Activated CD8-positive, alpha-beta T cell treated with anti-CD3 and anti-CD28 coated beads for 36 hours (primary cell): ENCODE measurements around the gene CPEB3. TPM values are rescaled to one million over a fixed set of nuclear protein-coding genes. Genes with fewer than 3 reads are reported as not detected.
A peak's percentile ranks its signal among the peaks of the same experiment; 100 is the strongest.
"Not testable (repeated sequence)": the region's sequence is repeated elsewhere in the genome, so short reads cannot be mapped to it uniquely, and the experiment has no call there.

Experiments used
- ATAC-seq: fragments of 200-7000 bp; cut with Tn5 transposase; one replicate; pipeline ENCODE4 v1.10.0; 2021; ENCODE audit warnings: mild to moderate bottlenecking, moderate library complexity
- CTCF ChIA-PET: fragments of 350-600 bp; sonication (Branson Sonifier 250); formaldehyde crosslinking; loops from one replicate; lab custom pipeline; 2021; ENCODE audit warnings: antibody characterized with exemption; lab: Charles Lee
- POLR2A ChIA-PET: fragments of 350-600 bp; sonication (Branson Sonifier 250); formaldehyde crosslinking; loops from one replicate; lab custom pipeline; 2021; ENCODE audit warnings: antibody characterized with exemption; lab: Charles Lee
- DNase-seq: peaks from one replicate; pipeline ENCODE4 v3.0.0-alpha.2; 2020
- H3K27ac Mint-ChIP-seq: one replicate; pipeline ENCODE4 v1.8.0; 2021; ENCODE audit warnings: mild to moderate bottlenecking, mixed read lengths
- H3K27me3 Mint-ChIP-seq: one replicate; pipeline ENCODE4 v1.8.0; 2021; ENCODE audit warnings: mixed read lengths
- H3K36me3 Mint-ChIP-seq: one replicate; pipeline ENCODE4 v1.8.0; 2021; ENCODE audit warnings: low read depth, mixed read lengths
- H3K4me1 Mint-ChIP-seq: one replicate; pipeline ENCODE4 v1.8.0; 2021; ENCODE audit warnings: low read depth, mixed read lengths
- H3K4me3 Mint-ChIP-seq: one replicate; pipeline ENCODE4 v1.8.0; 2021; ENCODE audit warnings: mild to moderate bottlenecking, moderate library complexity, mixed read lengths
- H3K9me3 Mint-ChIP-seq: one replicate; pipeline ENCODE4 v1.8.0; 2021; ENCODE audit warnings: mixed read lengths
- intact Hi-C: fragments of 100-400 bp; cut with micrococcal nuclease; formaldehyde crosslinking; loops from one replicate; pipeline ENCODE4 v1.10.0; 2022
- total RNA-seq, 2 experiments: library from RNA; stranded (reverse); gene quantifications; one replicate each; pipeline ENCODE4 v1.2.3, GENCODE V29; 2021
- TF ChIP-seq, protein P1 (sequence below): fragments of 200-600 bp; IDR thresholded peaks from one replicate; pipeline ENCODE4 v1.8.0; 2022; ENCODE audit warnings: antibody characterized with exemption, mild to moderate bottlenecking

CPEB3 gene
- 1 to 10 TPM; 1.8 to 2.2 TPM for total RNA-seq

DNA sequence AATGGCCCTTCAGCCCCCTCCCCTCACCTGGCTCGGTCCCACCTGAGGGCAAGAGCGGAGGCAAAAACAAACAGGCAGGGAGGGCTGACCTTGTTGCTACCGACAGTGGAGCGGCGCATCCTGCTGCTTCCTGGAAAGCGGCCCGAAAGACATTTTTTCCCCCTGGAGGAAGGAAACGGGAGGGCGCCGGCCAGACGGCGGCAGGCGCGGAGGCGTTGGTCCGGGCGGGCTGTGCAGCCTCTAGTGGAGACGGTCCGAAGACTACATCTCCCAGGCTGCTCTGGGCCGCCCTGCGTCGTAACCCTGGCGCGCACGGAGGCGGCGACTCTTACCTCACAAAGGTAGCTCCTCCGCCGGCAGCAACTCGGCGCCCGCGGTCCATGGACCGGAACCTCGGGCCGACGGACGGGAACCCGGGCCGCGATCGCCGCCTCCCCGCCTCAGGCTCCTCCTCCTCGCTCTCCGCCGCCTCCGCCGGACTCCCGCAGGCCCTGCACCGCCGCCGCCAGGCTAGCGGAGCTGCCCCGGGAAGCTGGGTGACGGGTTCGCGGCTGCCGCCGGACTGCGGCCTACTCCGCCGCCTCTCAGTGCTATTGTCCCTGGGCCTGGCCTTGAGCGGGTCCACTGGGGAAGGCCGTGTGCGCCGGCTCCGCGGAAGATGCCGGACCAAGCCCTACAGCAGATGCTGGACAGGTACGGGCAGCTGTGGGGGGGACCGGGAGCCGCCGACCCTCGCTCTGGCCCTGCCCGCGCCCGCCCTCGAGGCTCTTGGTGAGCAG, at the start of gene CPEB3, which contains the start of gene MARCHF5:
Gene CPEB3, minus strand, starts transcription at position 242 of the 779 bp plus-strand sequence. CDS start 50,728 bp downstream, outside the sequence.
Gene MARCHF5, plus strand, starts transcription at position 331 of the 779 bp plus-strand sequence. Its CDS starts 328 bp downstream, at position 659.
- Mint-ChIP-seq H3K36me3 (peaks cover 11% of the 10 kb centered on the region), H3K4me3 (peak within 1 kb of the TSS; percentile 93), H3K9me3 (no peaks in the 10 kb centered on the region), H3K27ac (peak within 1 kb of the TSS; percentile 88), H3K4me1 (peaks cover 20% of the 10 kb centered on the region), H3K27me3 (no peaks in the 10 kb centered on the region)
- ATAC-seq (peak; percentile 97), DNase-seq (peak; percentile 96)
- intact Hi-C loops, result loop anchor here (5.0 kb wide), 2 partner anchors 49 to 204 kb away; no protein-coding TSS in a partner anchor
- TF ChIP-seq, protein P1, sequence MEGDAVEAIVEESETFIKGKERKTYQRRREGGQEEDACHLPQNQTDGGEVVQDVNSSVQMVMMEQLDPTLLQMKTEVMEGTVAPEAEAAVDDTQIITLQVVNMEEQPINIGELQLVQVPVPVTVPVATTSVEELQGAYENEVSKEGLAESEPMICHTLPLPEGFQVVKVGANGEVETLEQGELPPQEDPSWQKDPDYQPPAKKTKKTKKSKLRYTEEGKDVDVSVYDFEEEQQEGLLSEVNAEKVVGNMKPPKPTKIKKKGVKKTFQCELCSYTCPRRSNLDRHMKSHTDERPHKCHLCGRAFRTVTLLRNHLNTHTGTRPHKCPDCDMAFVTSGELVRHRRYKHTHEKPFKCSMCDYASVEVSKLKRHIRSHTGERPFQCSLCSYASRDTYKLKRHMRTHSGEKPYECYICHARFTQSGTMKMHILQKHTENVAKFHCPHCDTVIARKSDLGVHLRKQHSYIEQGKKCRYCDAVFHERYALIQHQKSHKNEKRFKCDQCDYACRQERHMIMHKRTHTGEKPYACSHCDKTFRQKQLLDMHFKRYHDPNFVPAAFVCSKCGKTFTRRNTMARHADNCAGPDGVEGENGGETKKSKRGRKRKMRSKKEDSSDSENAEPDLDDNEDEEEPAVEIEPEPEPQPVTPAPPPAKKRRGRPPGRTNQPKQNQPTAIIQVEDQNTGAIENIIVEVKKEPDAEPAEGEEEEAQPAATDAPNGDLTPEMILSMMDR, result peak; percentile 80
- POLR2A ChIA-PET, result interaction anchor here (0.6 to 2.1 kb wide), 8 partner anchors 8 to 1404 kb away, joined by 3 to 4 read pairs (median 4); no protein-coding TSS in a partner anchor
- CTCF ChIA-PET, result interaction anchor here (0.8 to 2.1 kb wide), 13 partner anchors 14 to 217 kb away, joined by 3 to 11 read pairs (median 4); no protein-coding TSS in a partner anchor

DNA sequence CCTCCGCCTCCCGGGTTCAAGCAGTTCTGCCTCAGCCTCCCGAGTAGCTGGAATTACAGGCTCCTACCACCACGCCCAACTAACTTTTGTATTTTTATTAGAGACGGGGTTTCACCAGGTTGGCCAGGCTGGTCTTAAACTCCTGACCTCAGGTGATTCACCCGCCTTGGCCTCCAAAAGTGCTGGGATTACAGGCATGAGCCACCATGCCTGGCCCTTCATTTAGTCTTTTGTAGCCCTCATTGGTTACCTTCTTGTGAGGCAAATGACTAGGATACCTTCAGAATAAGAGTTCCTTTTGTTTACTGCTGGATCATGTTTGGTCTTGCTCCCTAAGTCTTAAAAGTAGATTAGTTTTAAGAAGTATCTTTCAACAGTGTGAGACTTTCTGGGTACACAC, 39.0 kb upstream of the CPEB3 start:
- H3K9me3 Mint-ChIP-seq, H3K27ac Mint-ChIP-seq, H3K27me3 Mint-ChIP-seq, ATAC-seq, intact Hi-C loops, DNase-seq, H3K4me3 Mint-ChIP-seq, H3K36me3 Mint-ChIP-seq, POLR2A ChIA-PET: not testable (repeated sequence)
- peaks cover 20% of the 10 kb centered on the region for H3K4me1 Mint-ChIP-seq
- CTCF ChIA-PET, result interaction anchor here (0.6 kb wide), 1 partner anchor 18 kb away, joined by 3 read pairs; no protein-coding TSS in a partner anchor

DNA sequence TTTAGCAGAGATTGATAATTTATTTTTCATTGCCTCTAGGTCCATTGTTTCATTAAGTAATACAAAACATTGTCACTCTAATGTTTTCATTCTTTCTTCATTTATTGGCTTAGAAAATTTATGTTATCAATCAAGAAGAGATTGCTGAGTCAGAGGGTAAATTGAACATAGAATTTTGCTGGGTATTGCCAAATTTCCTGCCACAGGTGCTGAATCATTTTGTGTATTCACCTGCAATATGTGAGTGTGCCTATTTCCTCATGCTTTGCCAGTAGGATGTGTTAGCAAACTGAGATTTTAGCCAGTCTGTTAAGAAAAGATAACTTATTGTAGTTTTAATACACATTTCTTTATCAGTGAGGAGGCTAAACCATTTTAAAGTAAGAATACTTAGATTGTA, 38.1 kb upstream of the CPEB3 start:
- Mint-ChIP-seq H3K4me1 (peaks cover 21% of the 10 kb centered on the region), H3K4me3 (no peak overlapping the region), H3K36me3 (peaks cover 9% of the 10 kb centered on the region), H3K27me3 (no peaks in the 10 kb centered on the region), H3K27ac (no peak overlapping the region), H3K9me3 (no peaks in the 10 kb centered on the region)
- ATAC-seq, result no peak
- ChIA-PET CTCF (no interaction called here), POLR2A (no interaction called here)
- no peak for DNase-seq
- TF ChIP-seq, protein P1, result no peak
- intact Hi-C loops, result no loop called here

DNA sequence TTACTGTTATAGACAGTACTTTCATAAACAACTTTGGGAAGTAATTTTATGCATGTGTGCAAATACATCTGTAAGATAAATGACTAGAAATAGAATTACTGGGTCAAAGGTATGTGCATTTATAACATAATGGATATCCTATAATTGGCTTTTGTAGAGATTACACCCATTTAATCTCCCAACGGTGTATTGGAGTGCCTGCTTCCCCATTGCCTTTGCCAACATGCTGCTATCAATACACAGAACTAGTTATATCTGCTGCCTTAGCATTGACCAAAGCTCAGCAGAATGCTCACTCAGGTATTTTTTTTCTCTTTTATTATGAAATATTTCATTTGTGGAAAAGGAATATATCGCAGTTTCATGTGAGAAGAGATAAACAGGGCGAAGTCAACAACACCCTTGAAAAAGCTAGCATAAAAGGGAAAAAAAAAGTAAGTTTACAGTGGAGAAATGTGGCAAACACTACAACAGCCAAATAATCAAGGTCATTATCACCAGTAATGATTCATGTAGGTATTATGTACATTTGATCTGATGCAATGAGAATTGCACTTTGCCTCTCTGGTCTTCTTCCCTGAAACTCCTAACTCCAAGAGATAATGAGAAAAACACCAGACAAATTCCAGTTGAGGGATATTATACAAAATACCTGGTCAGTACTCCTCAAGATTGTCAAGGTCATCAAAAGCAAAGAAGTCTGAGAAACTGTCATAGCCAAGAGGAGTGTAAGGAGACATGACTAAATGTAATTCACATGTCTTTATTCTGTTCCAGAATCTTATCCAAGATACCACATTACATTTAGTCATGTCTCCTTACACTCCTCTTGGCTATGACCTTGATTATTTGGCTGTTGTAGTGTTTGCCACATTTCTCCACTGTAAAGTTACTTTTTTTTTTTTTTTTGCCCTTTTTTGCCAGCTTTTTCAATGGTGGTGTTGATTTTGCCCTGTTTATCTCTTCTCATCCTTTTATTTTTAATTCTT, 36.9 kb upstream of the CPEB3 start:
- Mint-ChIP-seq H3K4me3 (no peak overlapping the region), H3K27me3 (no peaks in the 10 kb centered on the region), H3K36me3 (peaks cover 12% of the 10 kb centered on the region), H3K27ac (no peak overlapping the region), H3K9me3 (no peaks in the 10 kb centered on the region), H3K4me1 (peaks cover 26% of the 10 kb centered on the region)
- DNase-seq (no peak), ATAC-seq (no peak)
- ChIA-PET POLR2A (interaction anchor here (0.8 kb wide), 1 partner anchor 13 kb away, joined by 5 read pairs; no protein-coding TSS in a partner anchor), CTCF (no interaction called here)
- TF ChIP-seq, protein P1, result no peak
- intact Hi-C loops, result no loop called here

DNA sequence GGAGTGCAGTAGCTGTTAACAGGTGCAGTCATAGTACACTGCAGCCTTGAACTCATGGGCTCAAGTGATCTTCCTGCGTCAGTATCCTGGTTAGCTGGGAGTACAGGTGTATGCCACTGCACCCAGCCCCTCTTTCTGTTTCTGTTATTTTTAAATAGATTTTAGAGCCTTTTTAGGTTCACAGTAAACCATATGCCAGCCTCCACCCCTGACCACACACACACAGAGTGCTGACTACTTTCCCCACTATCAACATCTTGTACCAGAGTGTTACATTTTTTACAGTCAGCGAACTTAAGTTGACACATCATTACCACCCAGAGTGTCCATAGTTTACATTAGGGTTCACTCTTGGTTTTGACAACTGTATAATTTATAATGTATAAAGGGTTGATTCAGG, 32.2 kb upstream of the CPEB3 start:
- Mint-ChIP-seq H3K27ac (no peak overlapping the region), H3K9me3 (no peaks in the 10 kb centered on the region), H3K36me3 (peaks cover 25% of the 10 kb centered on the region), H3K4me1 (peaks cover 15% of the 10 kb centered on the region), H3K27me3 (no peaks in the 10 kb centered on the region), H3K4me3 (no peak overlapping the region)
- TF ChIP-seq, protein P1, result no peak
- ChIA-PET POLR2A (interaction anchor here (1.5 kb wide), 1 partner anchor 13 kb away, joined by 3 read pairs; no protein-coding TSS in a partner anchor), CTCF (no interaction called here)
- intact Hi-C loops, result no loop called here
- ATAC-seq (no peak), DNase-seq (no peak)
